Activated naive CD8-positive, alpha-beta T cell treated with anti-CD3 and anti-CD28 coated beads for 36 hours (primary cell): ENCODE data around the gene PRDM16. TPM values are rescaled to one million over a fixed set of nuclear protein-coding genes. Genes with fewer than 3 reads are reported as not detected.

Experiments
- DNase-seq: peaks from one replicate; pipeline ENCODE4 v3.0.0; 2021
- H3K27ac Mint-ChIP-seq: one replicate; pipeline ENCODE4 v1.8.0; 2022; ENCODE audit warnings: mild to moderate bottlenecking, moderate library complexity, mixed read lengths
- H3K27me3 Mint-ChIP-seq: one replicate; pipeline ENCODE4 v1.8.0; 2022; ENCODE audit warnings: mild to moderate bottlenecking, mixed read lengths
- H3K36me3 Mint-ChIP-seq: one replicate; pipeline ENCODE4 v1.8.0; 2021; ENCODE audit warnings: mild to moderate bottlenecking, mixed read lengths
- H3K4me1 Mint-ChIP-seq: one replicate; pipeline ENCODE4 v1.8.0; 2021; ENCODE audit warnings: mixed read lengths
- H3K4me3 Mint-ChIP-seq: one replicate; pipeline ENCODE4 v1.8.0; 2022; ENCODE audit warnings: mild to moderate bottlenecking, moderate library complexity, mixed read lengths
- H3K9me3 Mint-ChIP-seq: one replicate; pipeline ENCODE4 v1.8.0; 2022; ENCODE audit warnings: mixed read lengths
- total RNA-seq, 2 experiments: library from RNA; stranded (reverse); gene quantifications; one replicate each; pipeline ENCODE4 v1.2.3, GENCODE V29; 2021

PRDM16 gene
- total RNA-seq, 2 experiments from 2014 or later, result 0.06 to 0.12 TPM

DNA sequence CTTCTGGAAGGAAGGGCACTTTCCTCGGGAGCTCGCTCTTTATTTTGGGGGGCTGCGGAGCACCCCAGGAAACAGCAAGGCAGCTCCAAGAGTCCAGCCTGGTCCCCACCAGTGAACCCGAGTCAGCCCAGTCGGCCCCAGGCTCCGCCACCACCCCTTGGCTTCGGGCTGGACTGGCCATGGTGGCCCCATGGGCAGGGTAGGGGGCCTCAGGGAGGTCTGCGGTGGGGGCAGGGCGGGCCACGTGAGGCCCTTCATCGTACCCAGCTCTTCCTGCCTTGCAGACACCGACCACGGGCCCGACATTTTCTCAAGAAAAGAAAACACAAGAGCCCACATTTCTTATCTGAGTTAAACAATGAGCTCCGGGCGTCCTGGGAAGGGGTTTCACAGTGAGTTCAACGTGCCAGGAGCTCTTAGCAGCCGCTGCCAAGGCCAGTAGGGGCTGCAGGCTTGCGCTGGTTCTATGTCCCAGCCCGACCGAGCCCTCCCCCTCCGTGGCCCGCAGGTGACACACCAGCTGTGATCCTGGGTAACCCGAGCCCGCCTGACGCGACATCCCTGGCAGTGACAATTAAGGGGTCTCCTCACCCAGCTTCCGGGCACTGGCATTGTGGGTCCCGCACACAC is 66.2 kb downstream of the PRDM16 start:
- DNase-seq, result no peak
- H3K36me3 Mint-ChIP-seq, result no peaks in the 10 kb centered on the region
- no peak overlapping the region for H3K27ac Mint-ChIP-seq
- no peaks in the 10 kb centered on the region for H3K9me3 Mint-ChIP-seq
- H3K4me1 Mint-ChIP-seq, result no peaks in the 10 kb centered on the region
- no peaks in the 10 kb centered on the region for H3K27me3 Mint-ChIP-seq
- H3K4me3 Mint-ChIP-seq, result no peak overlapping the region

- Mint-ChIP-seq H3K9me3 (no peaks in the 10 kb centered on the region), H3K4me3 (no peak overlapping the region), H3K27me3 (no peaks in the 10 kb centered on the region), H3K27ac (no peak overlapping the region), H3K36me3 (no peaks in the 10 kb centered on the region), H3K4me1 (no peaks in the 10 kb centered on the region)
- no peak for DNase-seq
Observed at GRCh38 chr1:3135744-3136455, 66.9 kb downstream of the PRDM16 start.

DNA sequence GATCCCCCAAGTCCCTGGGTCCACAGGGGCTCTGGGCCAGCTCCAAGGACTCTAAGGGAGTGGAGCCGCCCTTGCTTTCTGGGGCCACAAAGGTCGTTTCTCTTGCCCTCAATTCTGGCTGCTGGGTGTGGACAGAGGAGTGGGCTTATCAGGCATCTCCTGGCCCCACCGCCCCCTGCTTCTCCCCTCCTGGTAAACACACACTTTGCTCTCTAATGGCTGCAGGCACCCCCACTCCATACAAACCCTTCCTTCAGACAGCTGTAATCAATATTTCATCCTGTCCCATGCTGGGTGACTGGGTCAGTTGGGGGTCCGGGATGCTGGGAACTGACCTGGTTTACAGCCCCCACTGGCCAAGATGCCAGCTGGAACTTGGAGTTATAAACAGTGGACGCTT is 67.5 kb downstream of the PRDM16 start:
- Mint-ChIP-seq H3K4me3 (no peak overlapping the region), H3K27ac (no peak overlapping the region), H3K27me3 (no peaks in the 10 kb centered on the region), H3K9me3 (no peaks in the 10 kb centered on the region), H3K4me1 (no peaks in the 10 kb centered on the region), H3K36me3 (no peaks in the 10 kb centered on the region)
- no peak for DNase-seq

DNA sequence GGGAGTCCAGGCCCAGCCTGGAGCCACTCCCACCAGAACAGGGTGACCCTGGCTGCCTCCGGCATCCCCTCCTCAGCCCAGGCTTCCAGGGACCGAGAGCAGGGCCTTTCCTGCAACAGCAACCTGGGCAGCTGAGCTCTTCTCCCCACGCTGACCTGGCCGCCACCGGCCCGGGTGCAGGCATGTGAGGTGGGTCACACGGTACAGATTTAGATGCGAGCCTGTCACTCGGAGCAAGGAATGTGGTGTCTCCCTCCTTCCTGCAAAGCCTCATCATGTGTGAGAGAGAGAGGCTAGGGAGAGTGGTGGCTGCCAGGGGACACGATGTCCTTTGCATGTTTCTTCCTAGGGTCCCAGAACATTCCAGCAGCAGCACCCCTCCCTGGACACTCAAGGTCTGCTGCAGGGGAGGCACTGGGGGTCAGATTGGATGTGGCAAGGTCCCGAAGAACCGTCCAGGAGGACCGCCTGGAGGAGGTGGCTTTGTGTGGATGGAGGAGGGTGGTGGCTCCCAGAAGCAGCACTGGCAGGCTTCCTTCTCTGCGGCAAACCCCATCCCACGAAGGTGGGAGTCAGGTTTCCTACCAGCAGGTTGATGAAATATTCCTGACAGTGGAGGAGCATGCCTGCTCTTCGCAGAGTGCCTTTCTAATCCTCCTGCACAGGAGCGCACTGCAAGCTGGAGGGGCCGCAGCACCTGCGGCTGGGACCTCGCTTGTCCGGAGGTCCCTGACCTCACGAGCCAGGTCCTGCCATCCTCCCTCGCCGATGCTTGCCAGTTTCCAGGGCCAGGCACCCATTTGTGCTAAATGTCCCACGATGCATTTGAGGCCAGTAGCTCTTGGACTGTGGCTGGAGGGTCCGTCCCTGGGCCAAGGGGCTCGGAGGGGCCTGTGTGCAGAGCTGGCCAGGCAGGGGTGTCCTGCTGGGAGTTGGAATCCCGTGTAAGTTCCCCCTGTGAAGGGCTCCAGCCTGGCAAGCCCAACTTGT is 68.4 kb downstream of the PRDM16 start:
- Mint-ChIP-seq H3K36me3 (no peaks in the 10 kb centered on the region), H3K27ac (no peak overlapping the region), H3K27me3 (no peaks in the 10 kb centered on the region), H3K4me3 (no peak overlapping the region), H3K9me3 (no peaks in the 10 kb centered on the region), H3K4me1 (no peaks in the 10 kb centered on the region)
- no peak for DNase-seq

DNA sequence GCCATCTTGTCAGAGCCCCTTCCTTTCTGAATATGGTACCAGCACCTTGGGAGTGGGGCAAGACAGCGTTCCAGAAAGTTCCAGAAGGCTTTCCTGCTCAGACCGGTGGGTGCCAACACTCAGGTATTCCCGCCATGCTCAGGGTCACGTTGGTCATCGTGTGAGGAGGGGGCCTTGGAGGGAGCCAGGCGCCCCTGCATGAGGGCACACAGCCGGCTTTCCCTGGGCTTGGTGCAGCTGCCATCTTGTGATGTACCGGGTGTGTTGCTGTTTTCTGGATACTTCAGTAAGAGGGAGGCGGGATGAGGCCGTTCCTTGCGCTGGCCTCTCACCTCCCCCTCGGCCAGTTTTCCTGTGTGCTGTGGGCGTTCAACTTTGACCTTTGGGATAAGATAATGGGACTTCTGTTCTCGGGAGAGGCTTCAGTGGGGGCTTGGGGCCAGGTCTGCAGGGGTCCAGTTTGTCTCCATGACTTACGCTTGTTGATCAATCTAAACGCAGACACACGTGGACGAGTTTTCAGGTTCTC is 69.7 kb downstream of the PRDM16 start:
- Mint-ChIP-seq H3K9me3 (no peaks in the 10 kb centered on the region), H3K4me1 (no peaks in the 10 kb centered on the region), H3K27ac (no peak overlapping the region), H3K4me3 (no peak overlapping the region), H3K36me3 (no peaks in the 10 kb centered on the region), H3K27me3 (no peaks in the 10 kb centered on the region)
- DNase-seq, result no peak

DNA sequence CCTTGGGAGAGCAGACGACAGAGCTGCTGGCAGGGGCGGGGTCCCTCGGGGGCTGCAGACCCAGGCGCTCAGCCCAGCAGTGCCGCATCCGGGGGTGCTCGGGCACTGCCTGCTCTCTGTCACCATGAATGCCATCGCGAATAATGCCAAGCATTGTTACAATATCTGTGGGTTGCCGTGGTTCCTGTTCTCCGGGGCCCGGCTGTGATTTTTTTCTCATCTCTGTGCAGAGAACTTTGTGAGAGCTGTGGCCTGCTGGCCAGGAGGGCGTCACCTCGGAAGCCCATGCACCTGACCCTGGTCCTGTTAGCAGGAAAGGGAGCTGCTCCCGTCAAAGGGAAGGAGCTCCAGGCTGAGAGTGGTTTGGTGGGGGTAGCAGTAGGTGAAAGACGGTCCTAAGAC is 70.4 kb downstream of the PRDM16 start:
- DNase-seq, result no peak
- H3K9me3 Mint-ChIP-seq, result no peaks in the 10 kb centered on the region
- no peaks in the 10 kb centered on the region for H3K4me1 Mint-ChIP-seq
- no peaks in the 10 kb centered on the region for H3K27me3 Mint-ChIP-seq
- no peak overlapping the region for H3K4me3 Mint-ChIP-seq
- no peak overlapping the region for H3K27ac Mint-ChIP-seq
- H3K36me3 Mint-ChIP-seq, result no peaks in the 10 kb centered on the region

GRCh38 chr1:3139871-3140361 is 70.9 kb downstream of the PRDM16 start:
- no peak overlapping the region for H3K4me3 Mint-ChIP-seq
- H3K9me3 Mint-ChIP-seq, result no peaks in the 10 kb centered on the region
- DNase-seq, result no peak
- H3K27ac Mint-ChIP-seq, result no peak overlapping the region
- no peaks in the 10 kb centered on the region for H3K4me1 Mint-ChIP-seq
- no peaks in the 10 kb centered on the region for H3K36me3 Mint-ChIP-seq
- H3K27me3 Mint-ChIP-seq, result no peaks in the 10 kb centered on the region

- Mint-ChIP-seq H3K9me3 (no peaks in the 10 kb centered on the region), H3K36me3 (no peaks in the 10 kb centered on the region), H3K4me1 (no peaks in the 10 kb centered on the region), H3K4me3 (no peak overlapping the region), H3K27me3 (no peaks in the 10 kb centered on the region), H3K27ac (no peak overlapping the region)
- no peak for DNase-seq
Observed at GRCh38 chr1:3140437-3140836, 71.4 kb downstream of the PRDM16 start.

- Mint-ChIP-seq H3K9me3 (no peaks in the 10 kb centered on the region), H3K4me3 (no peak overlapping the region), H3K36me3 (no peaks in the 10 kb centered on the region), H3K4me1 (no peaks in the 10 kb centered on the region), H3K27ac (no peak overlapping the region), H3K27me3 (no peaks in the 10 kb centered on the region)
- DNase-seq, result no peak
Observed at GRCh38 chr1:3141129-3141528, 72.1 kb downstream of the PRDM16 start.

DNA sequence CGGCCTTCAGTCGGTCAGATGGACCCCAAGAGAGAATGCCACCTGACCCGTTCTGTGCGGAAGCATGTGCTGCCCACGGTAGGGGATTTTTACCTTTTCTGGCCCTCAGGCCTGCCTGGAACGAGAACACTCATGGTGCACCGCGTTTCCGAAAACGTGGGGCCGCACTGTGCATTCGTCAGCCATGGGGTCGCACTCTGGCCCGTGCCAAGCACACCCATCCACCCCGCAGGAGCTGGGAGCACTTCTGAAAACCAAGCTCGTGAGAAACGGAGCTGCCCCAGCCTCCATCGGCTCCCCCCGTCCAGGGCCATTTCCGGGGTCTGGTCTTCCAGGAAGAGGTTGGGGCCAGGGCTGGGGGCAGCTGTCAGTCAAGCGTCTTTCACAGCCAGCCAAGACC is 72.8 kb downstream of the PRDM16 start:
- Mint-ChIP-seq H3K27me3 (no peaks in the 10 kb centered on the region), H3K9me3 (no peaks in the 10 kb centered on the region), H3K4me1 (no peaks in the 10 kb centered on the region), H3K36me3 (no peaks in the 10 kb centered on the region), H3K27ac (no peak overlapping the region), H3K4me3 (no peak overlapping the region)
- DNase-seq, result no peak

DNA sequence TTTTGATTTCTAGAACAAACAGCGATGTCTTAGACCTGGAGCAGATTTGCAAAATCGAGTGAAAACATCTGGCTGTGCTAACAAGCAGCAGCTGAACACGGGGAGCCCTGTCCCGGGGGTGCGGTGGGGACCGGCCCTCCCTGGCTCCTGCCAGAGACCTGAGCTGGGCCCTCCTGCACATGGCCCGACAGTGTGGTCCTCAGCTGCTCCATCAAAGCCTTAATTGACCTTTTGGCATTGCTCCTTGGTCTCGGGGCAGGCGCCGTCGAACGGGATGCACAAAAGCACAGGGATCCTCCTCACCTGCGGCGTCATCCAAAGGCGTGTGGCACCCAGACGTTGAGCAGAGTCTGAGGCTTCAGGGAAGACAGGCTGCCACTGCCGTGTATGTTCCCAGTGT is 73.2 kb downstream of the PRDM16 start:
- no peaks in the 10 kb centered on the region for H3K9me3 Mint-ChIP-seq
- DNase-seq, result no peak
- H3K27me3 Mint-ChIP-seq, result no peaks in the 10 kb centered on the region
- no peak overlapping the region for H3K27ac Mint-ChIP-seq
- H3K4me3 Mint-ChIP-seq, result no peak overlapping the region
- no peaks in the 10 kb centered on the region for H3K4me1 Mint-ChIP-seq
- H3K36me3 Mint-ChIP-seq, result no peaks in the 10 kb centered on the region

DNA sequence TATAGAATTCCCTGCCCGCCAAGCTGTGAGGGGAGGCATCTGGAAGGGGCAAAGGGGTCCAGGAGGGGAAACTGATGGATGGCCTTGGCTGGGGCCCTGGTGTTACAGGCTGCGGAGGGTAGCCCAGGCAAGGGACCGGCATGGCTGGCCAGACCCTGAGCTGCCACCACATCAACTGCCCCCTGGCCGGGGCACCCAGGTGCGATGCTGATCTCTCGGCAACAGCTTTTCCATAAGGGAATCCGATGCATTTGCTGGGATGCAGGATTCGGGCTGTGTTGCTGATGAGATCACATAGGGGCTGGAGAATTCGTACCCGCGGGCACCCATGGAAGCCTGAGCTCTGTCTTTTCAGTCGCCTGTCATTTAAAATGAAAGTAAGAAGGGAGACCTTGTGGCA is 73.7 kb downstream of the PRDM16 start:
- H3K9me3 Mint-ChIP-seq, result no peaks in the 10 kb centered on the region
- H3K36me3 Mint-ChIP-seq, result no peaks in the 10 kb centered on the region
- H3K27me3 Mint-ChIP-seq, result no peaks in the 10 kb centered on the region
- H3K4me3 Mint-ChIP-seq, result no peak overlapping the region
- no peak overlapping the region for H3K27ac Mint-ChIP-seq
- H3K4me1 Mint-ChIP-seq, result no peaks in the 10 kb centered on the region
- no peak for DNase-seq

DNA sequence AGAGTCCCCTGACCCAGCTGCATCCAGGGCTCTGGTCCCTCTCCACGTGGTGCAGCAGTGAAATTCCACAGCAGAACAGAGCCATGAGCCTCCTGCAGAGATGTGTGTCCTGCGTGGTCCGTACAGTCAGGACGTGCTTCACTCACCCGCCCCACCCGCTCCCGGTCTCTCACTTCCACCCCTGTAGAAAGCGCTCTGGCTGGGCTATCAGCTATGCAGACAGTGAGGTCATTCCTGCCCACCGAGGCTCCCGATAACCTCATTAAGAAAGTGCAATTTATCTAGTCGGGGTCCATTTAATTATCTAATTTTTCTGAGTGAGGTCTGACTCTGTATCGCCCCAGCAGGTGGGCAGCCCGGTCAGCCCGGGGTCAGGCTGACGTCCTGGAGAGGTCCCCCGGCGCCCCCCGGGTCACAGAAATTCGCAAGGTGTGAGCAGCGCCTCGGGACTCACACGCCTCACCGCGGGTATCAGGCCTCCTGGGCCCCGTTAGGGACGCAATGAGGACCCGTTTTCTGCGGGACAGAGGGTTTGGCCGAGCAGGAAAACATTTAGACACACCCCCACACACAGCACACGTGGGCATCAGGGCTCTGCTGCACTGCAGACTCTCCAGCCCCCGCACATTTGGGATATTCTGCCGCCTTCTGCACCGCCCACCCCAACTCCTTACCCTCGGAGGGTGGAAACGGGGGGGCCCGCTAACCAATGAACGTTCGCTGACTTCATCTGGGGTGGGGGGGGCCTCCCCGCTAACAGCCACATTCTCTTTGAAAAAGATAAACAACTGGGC is 76.7 kb downstream of the PRDM16 start:
- no peaks in the 10 kb centered on the region for H3K36me3 Mint-ChIP-seq
- H3K4me1 Mint-ChIP-seq, result no peaks in the 10 kb centered on the region
- H3K27ac Mint-ChIP-seq, result no peak overlapping the region
- no peak overlapping the region for H3K4me3 Mint-ChIP-seq
- DNase-seq, result no peak
- no peaks in the 10 kb centered on the region for H3K9me3 Mint-ChIP-seq
- H3K27me3 Mint-ChIP-seq, result no peaks in the 10 kb centered on the region

- Mint-ChIP-seq H3K36me3 (no peaks in the 10 kb centered on the region), H3K4me1 (no peaks in the 10 kb centered on the region), H3K27ac (no peak overlapping the region), H3K4me3 (no peak overlapping the region), H3K27me3 (no peaks in the 10 kb centered on the region), H3K9me3 (no peaks in the 10 kb centered on the region)
- DNase-seq, result no peak
Observed at GRCh38 chr1:3146458-3146857, 77.5 kb downstream of the PRDM16 start.
